ENCODE data around the gene RNF167. TPM values are rescaled to one million over a fixed set of nuclear protein-coding genes. Genes with fewer than 3 reads are reported as not detected.
A peak's percentile ranks its signal among the peaks of the same experiment; 100 is the strongest.

Gene RNF167
- total RNA-seq, 1 donor from 2014 or later, result 98.8 TPM

- Mint-ChIP-seq H3K9me3 (no peaks in the 10 kb centered on the region), H3K27me3 (no peaks in the 10 kb centered on the region), H3K4me1 (ENCODE audit: unreplicated experiment) (peaks cover 5% of the 10 kb centered on the region), H3K27ac (no peak overlapping the region), H3K36me3 (peaks cover 7% of the 10 kb centered on the region), H3K4me3 (no peak overlapping the region)
- no peak for TF ChIP-seq CTCF (conservative IDR thresholded peaks at IDR 0.05)
- DNase-seq (ENCODE audit: extremely low spot score, unreplicated experiment), result no peak
Observed at GRCh38 chr17:4928881-4929280, 11.2 kb upstream of the RNF167 start.

- H3K4me3 Mint-ChIP-seq, result no peak within 1 kb of the TSS
- no peaks in the 10 kb centered on the region for H3K27me3 Mint-ChIP-seq
- no peak for DNase-seq (ENCODE audit: extremely low spot score, unreplicated experiment)
- TF ChIP-seq CTCF (conservative IDR thresholded peaks at IDR 0.05), result no peak
- H3K4me1 Mint-ChIP-seq (ENCODE audit: unreplicated experiment), result peaks cover 8% of the 10 kb centered on the region
- H3K27ac Mint-ChIP-seq, result no peak within 1 kb of the TSS
- no peaks in the 10 kb centered on the region for H3K9me3 Mint-ChIP-seq
- peaks cover 7% of the 10 kb centered on the region for H3K36me3 Mint-ChIP-seq
Observed at GRCh38 chr17:4931963-4932362, 8.1 kb upstream of the RNF167 start, which contains the start of gene GP1BA. TSS of gene GP1BA (plus strand) at chr17:4932277. CDS start at chr17:4932605, 328 bp downstream.

GRCh38 chr17:4932756-4933155 is 7.3 kb upstream of the RNF167 start:
- Mint-ChIP-seq H3K4me1 (ENCODE audit: unreplicated experiment) (peaks cover 8% of the 10 kb centered on the region), H3K27me3 (no peaks in the 10 kb centered on the region), H3K36me3 (peaks cover 7% of the 10 kb centered on the region), H3K27ac (no peak overlapping the region), H3K9me3 (no peaks in the 10 kb centered on the region), H3K4me3 (no peak overlapping the region)
- TF ChIP-seq CTCF (conservative IDR thresholded peaks at IDR 0.05), result no peak
- no peak for DNase-seq (ENCODE audit: extremely low spot score, unreplicated experiment)

- DNase-seq (ENCODE audit: extremely low spot score, unreplicated experiment), result no peak
- Mint-ChIP-seq H3K4me3 (no peak overlapping the region), H3K9me3 (no peaks in the 10 kb centered on the region), H3K27me3 (no peaks in the 10 kb centered on the region), H3K27ac (peak overlapping the region; percentile 70), H3K36me3 (peaks cover 7% of the 10 kb centered on the region), H3K4me1 (ENCODE audit: unreplicated experiment) (peaks cover 8% of the 10 kb centered on the region)
- no peak for TF ChIP-seq CTCF (conservative IDR thresholded peaks at IDR 0.05)
Observed at GRCh38 chr17:4933646-4934045, 6.4 kb upstream of the RNF167 start.

GRCh38 chr17:4934173-4934979 is 5.7 kb upstream of the RNF167 start:
- H3K27me3 Mint-ChIP-seq, result no peaks in the 10 kb centered on the region
- H3K27ac Mint-ChIP-seq, result peak overlapping the region; percentile 70
- H3K4me3 Mint-ChIP-seq, result no peak overlapping the region
- no peak for DNase-seq (ENCODE audit: extremely low spot score, unreplicated experiment)
- H3K36me3 Mint-ChIP-seq, result peaks cover 7% of the 10 kb centered on the region
- no peaks in the 10 kb centered on the region for H3K9me3 Mint-ChIP-seq
- peaks cover 12% of the 10 kb centered on the region for H3K4me1 Mint-ChIP-seq (ENCODE audit: unreplicated experiment)
- TF ChIP-seq CTCF (conservative IDR thresholded peaks at IDR 0.05), result peak; percentile 30
